GM18870 (cell line): Measurements from ENCODE around the gene EFHC1.

ENCODE experiments used
- ATAC-seq: cut with Tn5 transposase; IDR thresholded peaks from one replicate; pipeline ENCODE4 v1.9.1; 2021; ENCODE audit warnings: moderate library complexity; ENCODE audit not compliant: unreplicated experiment

The EFHC1 gene

GRCh38 chr6:52551483-52552277 lies 131.5 kb downstream of the EFHC1 start:
- no peak for ATAC-seq

GRCh38 chr6:52552278-52552643 lies 132.1 kb downstream of the EFHC1 start:
- ATAC-seq, result peak; percentile 89

GRCh38 chr6:52553158-52553557 lies 133.0 kb downstream of the EFHC1 start:
- no peak for ATAC-seq

- no peak for ATAC-seq
Observed at GRCh38 chr6:52553719-52554118, 133.6 kb downstream of the EFHC1 start.

GRCh38 chr6:52554684-52555280 lies 134.6 kb downstream of the EFHC1 start:
- ATAC-seq, result no peak

- ATAC-seq, result no peak
Observed at GRCh38 chr6:52555518-52556233, 135.5 kb downstream of the EFHC1 start.

GRCh38 chr6:52557389-52558265 lies 137.5 kb downstream of the EFHC1 start:
- no peak for ATAC-seq

- no peak for ATAC-seq
Observed at GRCh38 chr6:52558266-52559000, 138.3 kb downstream of the EFHC1 start.

- ATAC-seq, result no peak
Observed at GRCh38 chr6:52560462-52560861, 140.3 kb downstream of the EFHC1 start.

GRCh38 chr6:52562911-52563310 lies 142.8 kb downstream of the EFHC1 start:
- no peak for ATAC-seq

GRCh38 chr6:52564856-52565255 lies 144.7 kb downstream of the EFHC1 start:
- ATAC-seq, result no peak

GRCh38 chr6:52566201-52566600 lies 146.1 kb downstream of the EFHC1 start:
- ATAC-seq, result peak; percentile 58

GRCh38 chr6:52566853-52567279 lies 146.7 kb downstream of the EFHC1 start:
- ATAC-seq, result no peak

GRCh38 chr6:52568320-52568719 lies 148.2 kb downstream of the EFHC1 start:
- no peak for ATAC-seq

- no peak for ATAC-seq
Observed at GRCh38 chr6:52570291-52570700, 150.2 kb downstream of the EFHC1 start.

GRCh38 chr6:52571099-52571755 lies 151.1 kb downstream of the EFHC1 start:
- ATAC-seq, result no peak

- ATAC-seq, result no peak
Observed at GRCh38 chr6:52572536-52572935, 152.4 kb downstream of the EFHC1 start.

- ATAC-seq, result no peak
Observed at GRCh38 chr6:52573295-52573694, 153.2 kb downstream of the EFHC1 start.
